Hematopoietic multipotent progenitor cell treated with erythropoietin and hydrocortisone succinate and interleukin-3 and kit ligand, for 17 days (in vitro differentiated cells): ENCODE data around the gene KLHL17.
A peak's percentile ranks its signal among the peaks of the same experiment; 100 is the strongest.

Experiments
- DNase-seq: peaks from one replicate; pipeline ENCODE4 v3.0.0-alpha.2; 2015; ENCODE audit warnings: low spot score

The KLHL17 gene

GRCh38 chr1:952603-953002, 7.8 kb upstream of the KLHL17 start:
- DNase-seq: no peak

DNA sequence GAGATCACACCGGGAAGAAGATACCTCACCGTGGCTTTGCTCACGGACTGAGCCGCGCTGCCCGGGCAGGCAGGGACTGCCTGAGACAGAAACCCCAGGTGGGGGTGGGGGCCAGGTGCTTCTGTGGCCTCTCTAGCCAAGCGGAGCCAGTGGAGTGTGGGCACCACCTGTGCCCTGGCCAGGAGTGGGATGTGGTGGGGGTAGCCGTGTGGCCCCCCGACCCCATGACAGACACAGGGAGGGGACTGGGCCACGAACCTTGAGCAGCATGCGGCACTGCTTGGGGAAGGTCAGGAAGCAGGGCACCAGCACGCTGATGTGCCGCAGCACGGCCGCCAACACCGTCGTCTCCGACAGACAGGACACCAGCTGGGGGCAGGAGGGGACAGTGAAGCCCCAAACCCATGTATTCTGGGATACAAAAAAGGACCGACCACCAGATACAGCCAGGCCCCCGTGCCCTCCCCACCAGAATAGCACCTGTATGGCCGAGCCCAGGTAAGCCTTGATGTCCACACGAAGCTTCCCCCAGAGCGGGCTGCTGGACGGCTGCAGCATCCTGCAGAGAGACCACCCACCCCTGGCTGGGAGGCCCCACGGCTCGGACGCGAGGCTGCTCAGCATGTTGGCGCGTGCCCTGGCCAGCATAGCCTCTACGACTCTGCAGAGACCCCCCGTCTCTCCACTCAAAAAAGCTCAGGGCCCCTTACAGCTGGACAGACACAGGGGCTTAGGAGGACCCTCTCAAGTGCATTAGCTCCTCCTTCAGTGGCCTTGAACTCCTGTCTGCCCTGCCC, 6.7 kb upstream of the KLHL17 start:
- DNase-seq: no peak

DNA sequence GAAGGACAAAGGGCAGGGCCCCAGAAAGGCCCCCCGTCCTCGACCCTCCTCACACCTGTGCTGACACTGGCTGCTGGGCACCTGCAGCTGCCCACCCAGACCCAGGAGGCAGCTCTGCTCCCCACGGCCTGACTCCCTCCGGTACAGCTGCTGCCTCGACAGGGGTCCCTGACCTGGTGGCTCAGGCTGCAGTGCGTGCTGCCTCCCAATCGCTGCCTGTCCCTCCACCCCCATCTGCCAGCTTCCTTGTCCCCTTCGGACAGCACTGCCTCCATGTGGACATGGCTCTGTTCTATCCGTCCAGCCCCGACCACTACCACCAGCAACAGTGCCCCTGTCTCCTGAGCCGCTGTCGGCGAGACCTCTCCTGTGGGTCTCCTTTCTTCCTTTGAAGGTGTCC, 5.5 kb upstream of the KLHL17 start:
- no peak for DNase-seq

DNA sequence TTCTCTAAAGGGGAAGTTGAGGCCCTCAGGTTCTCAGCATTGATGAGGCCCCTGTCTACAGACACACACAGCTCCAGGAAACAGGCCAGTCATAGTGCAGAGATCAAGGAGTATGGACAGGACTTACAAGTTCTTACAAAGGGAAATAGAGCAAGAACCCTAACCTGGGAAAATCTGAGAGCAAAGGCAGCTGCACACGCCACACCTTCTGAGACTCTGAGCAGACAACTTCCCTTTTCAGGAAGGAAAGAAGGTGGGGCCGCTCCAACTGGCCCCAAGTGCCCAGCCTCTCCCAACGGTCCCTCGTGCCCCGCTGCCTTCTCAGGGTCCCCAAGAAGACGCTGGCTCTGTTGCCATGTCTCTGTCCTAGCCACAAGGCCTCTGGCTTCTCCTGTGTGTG, 4.9 kb upstream of the KLHL17 start:
- no peak for DNase-seq

- no peak for DNase-seq
Measured at GRCh38 chr1:956636-957035, 3.7 kb upstream of the KLHL17 start.

GRCh38 chr1:958823-959730, 1.3 kb upstream of the KLHL17 start, which contains the start of gene NOC2L:
TSS of gene NOC2L (minus strand) at chr1:959256. CDS start at chr1:959240, 16 bp downstream.
- peak; percentile 89 for DNase-seq

GRCh38 chr1:959731-960362, 537 bp upstream of the KLHL17 start:
- no peak for DNase-seq

- no peak for DNase-seq
Measured at GRCh38 chr1:961132-961669, 817 bp downstream of the KLHL17 start.

- no peak for DNase-seq
Measured at GRCh38 chr1:962381-963300, 2.3 kb downstream of the KLHL17 start.

DNA sequence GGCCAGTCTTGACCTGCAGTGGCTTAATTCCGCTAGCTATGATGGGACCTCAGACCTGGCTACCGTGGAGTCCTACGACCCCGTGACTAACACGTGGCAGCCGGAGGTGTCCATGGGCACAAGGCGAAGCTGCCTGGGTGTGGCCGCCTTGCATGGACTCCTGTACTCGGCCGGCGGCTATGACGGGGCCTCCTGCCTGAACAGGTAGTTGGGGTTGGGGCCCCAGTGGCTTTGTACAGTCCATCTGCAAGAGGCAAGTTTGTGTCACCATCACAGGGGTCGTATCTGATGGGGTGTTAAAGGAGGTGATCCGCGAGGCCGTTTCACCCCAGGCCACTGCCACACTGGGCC, 2.9 kb downstream of the KLHL17 start:
- DNase-seq: no peak

DNA sequence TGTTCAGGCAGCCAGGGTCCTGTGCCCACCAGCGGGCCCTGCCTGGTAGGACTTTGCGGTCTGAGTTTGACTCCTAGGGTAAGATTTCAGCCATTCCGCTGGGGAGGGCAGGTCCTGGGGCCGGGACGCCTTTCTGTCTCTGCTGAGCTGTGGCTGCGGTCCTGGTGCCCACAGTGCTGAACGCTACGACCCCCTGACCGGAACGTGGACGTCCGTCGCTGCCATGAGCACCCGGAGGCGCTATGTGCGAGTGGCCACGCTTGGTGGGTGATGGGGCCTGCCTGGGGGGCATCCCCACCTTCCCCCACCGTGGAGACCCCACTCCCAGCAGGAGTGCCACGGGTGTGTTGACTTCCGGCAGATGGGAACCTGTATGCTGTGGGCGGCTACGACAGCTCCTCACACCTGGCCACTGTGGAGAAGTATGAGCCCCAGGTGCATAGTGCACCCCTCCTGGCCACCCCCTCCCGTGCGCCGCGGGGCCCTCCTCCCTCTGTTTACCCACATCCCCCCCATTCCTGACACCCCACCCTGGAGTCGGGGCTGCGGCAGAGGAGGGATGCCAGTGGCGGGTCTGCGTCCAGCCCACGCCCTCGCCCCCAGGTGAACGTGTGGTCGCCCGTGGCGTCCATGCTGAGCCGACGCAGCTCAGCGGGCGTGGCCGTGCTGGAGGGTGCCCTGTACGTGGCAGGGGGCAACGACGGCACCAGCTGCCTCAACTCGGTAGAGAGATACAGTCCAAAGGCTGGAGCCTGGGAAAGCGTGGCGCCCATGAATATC, 3.6 kb downstream of the KLHL17 start:
- DNase-seq: no peak

- no peak for DNase-seq
Measured at GRCh38 chr1:964691-965525, 4.5 kb downstream of the KLHL17 start.

GRCh38 chr1:965526-966134, 5.2 kb downstream of the KLHL17 start:
- DNase-seq: no peak

DNA sequence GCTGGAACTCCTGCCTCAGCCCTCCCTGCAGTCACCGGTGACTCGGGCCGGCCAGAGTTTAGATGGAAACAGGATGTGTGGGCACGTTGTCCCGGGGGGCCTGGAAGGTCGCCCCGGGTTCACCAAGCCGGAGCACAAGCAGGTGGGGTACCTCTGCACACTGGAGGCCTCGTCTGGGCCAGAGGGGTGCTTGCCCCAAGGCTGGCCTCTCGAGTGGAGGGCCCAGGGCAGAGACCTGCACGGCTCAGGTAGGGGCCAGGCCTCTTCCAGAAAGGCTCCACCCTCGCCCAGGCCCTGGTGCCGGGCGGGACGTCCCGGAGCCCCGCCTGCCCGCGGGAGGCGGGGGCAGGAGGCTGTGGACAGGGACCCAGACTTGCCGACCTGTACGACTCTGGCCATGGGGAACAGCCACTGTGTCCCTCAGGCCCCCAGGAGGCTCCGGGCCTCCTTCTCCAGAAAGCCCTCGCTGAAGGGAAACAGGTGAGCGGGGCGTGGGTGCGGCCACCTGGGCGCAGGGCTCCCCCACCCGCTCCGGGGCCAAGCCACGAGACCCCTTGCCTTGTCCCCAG, 5.8 kb downstream of the KLHL17 start, which contains the start of gene PLEKHN1:
PLEKHN1 (plus strand) TSS at position 348 of the 569 bp plus-strand sequence; CDS start at position 398, 50 bp downstream.
- no peak for DNase-seq

DNA sequence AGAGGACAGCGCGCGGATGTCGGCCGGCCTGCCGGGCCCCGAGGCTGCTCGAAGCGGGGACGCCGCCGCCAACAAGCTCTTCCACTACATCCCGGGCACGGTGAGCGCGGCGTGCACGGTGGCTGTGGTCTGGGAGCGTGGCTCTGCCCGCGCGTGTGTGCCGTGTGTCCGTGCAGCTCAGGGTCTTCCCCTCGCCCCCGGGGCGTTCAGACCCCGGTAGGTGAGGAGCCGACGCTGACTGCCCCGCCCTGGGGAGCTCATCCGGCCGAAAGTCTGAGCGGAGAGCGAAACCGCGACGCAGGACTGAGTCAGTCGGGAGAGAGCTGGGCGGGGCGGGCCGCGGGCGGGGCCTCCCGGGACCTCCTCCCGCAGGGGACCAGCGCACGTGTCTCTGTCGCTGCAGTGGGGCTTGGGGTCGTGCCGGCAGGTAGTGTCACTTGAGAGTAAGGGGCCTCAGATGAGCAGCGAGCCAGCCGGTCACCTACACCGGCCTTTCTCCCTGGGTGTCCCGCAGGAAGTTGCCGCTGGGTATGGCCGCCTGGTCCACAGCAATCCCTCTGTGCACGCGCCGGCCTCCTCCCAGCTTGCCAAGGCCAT, 6.4 kb downstream of the KLHL17 start:
- DNase-seq: no peak

- no peak for DNase-seq
Measured at GRCh38 chr1:967466-968343, 7.3 kb downstream of the KLHL17 start.

- no peak for DNase-seq
Measured at GRCh38 chr1:969260-969855, 9.0 kb downstream of the KLHL17 start.
